ENCODE data around the gene BICC1. TPM values are rescaled to one million over a fixed set of nuclear protein-coding genes. Genes with fewer than 3 reads are reported as not detected.

The BICC1 gene
- total RNA-seq, 1 experiment from 2014 or later = 118 TPM

GRCh38 chr10:58641708-58642107 lies 129.0 kb downstream of the BICC1 start:
- intact Hi-C loops (cut with micrococcal nuclease; ENCODE audit: unreplicated experiment) = loop anchor here (1.0 to 10.0 kb wide), 6 partner anchors 85 to 533 kb away; partner anchors contain the start of gene PHYHIPL
- no peaks in the 10 kb centered on the region for H3K9me3 Mint-ChIP-seq (ENCODE audit: unreplicated experiment)
- H3K36me3 ChIP-seq (ENCODE audit: control insufficient read depth, insufficient read depth, low read length) = no peaks in the 10 kb centered on the region
- H3K4me3 Mint-ChIP-seq (ENCODE audit: unreplicated experiment) = peak overlapping the region; percentile 44
- DNase-seq = no peak
- H3K4me3 ChIP-seq (ENCODE audit: low read depth, low read length) = no peak overlapping the region
- no peaks in the 10 kb centered on the region for H3K27me3 Mint-ChIP-seq (ENCODE audit: insufficient read depth, unreplicated experiment)
- ChIA-PET POLR2A (interaction anchor here (0.6 to 1.2 kb wide), 2 partner anchors 126 to 141 kb away, joined by 6 to 8 read pairs; no protein-coding TSS in a partner anchor), CTCF (interaction anchor here (0.6 to 2.0 kb wide), 8 partner anchors 9 to 227 kb away, joined by 3 to 31 read pairs (median 4); no protein-coding TSS in a partner anchor)
- no TSS peak for BruUV-seq (replicated peaks)
- no peaks in the 10 kb centered on the region; the same call in 1 of the 2 replicates for H3K9me3 ChIP-seq
- TF ChIP-seq, protein P1, sequence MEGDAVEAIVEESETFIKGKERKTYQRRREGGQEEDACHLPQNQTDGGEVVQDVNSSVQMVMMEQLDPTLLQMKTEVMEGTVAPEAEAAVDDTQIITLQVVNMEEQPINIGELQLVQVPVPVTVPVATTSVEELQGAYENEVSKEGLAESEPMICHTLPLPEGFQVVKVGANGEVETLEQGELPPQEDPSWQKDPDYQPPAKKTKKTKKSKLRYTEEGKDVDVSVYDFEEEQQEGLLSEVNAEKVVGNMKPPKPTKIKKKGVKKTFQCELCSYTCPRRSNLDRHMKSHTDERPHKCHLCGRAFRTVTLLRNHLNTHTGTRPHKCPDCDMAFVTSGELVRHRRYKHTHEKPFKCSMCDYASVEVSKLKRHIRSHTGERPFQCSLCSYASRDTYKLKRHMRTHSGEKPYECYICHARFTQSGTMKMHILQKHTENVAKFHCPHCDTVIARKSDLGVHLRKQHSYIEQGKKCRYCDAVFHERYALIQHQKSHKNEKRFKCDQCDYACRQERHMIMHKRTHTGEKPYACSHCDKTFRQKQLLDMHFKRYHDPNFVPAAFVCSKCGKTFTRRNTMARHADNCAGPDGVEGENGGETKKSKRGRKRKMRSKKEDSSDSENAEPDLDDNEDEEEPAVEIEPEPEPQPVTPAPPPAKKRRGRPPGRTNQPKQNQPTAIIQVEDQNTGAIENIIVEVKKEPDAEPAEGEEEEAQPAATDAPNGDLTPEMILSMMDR (IDR thresholded peaks at IDR 0.05; ENCODE audit: insufficient read depth in 1 of 2, low read depth in 1 of 2, low read length in 1 of 2, severe bottlenecking in 1 of 2, unreplicated experiment in 1 of 2) = no peak
- peaks cover 56% of the 10 kb centered on the region for H3K4me1 Mint-ChIP-seq (ENCODE audit: low read depth, unreplicated experiment)
- no peaks in the 10 kb centered on the region for H3K27me3 ChIP-seq (replicated peaks; ENCODE audit: control insufficient read depth, insufficient read depth, low read length)
- H3K36me3 Mint-ChIP-seq (ENCODE audit: insufficient read depth, unreplicated experiment) = peaks cover 32% of the 10 kb centered on the region
- H3K27ac Mint-ChIP-seq (ENCODE audit: unreplicated experiment) = peak overlapping the region; percentile 60
- peaks cover 39% of the 10 kb centered on the region for H3K4me1 ChIP-seq

- peaks cover 54% of the 10 kb centered on the region for H3K4me1 Mint-ChIP-seq (ENCODE audit: low read depth, unreplicated experiment)
- ChIA-PET POLR2A (no interaction called here), CTCF (interaction anchor here (3.3 kb wide), 1 partner anchor 111 kb away, joined by 17 read pairs; no protein-coding TSS in a partner anchor)
- H3K36me3 ChIP-seq (ENCODE audit: control insufficient read depth, insufficient read depth, low read length) = no peaks in the 10 kb centered on the region
- H3K27me3 ChIP-seq (replicated peaks; ENCODE audit: control insufficient read depth, insufficient read depth, low read length) = no peaks in the 10 kb centered on the region
- no TSS peak for BruUV-seq (replicated peaks)
- peaks cover 37% of the 10 kb centered on the region for H3K4me1 ChIP-seq
- no peak for DNase-seq
- peaks cover 30% of the 10 kb centered on the region for H3K36me3 Mint-ChIP-seq (ENCODE audit: insufficient read depth, unreplicated experiment)
- no peaks in the 10 kb centered on the region for H3K27me3 Mint-ChIP-seq (ENCODE audit: insufficient read depth, unreplicated experiment)
- no peaks in the 10 kb centered on the region; the same call in 1 of the 2 replicates for H3K9me3 ChIP-seq
- no peak overlapping the region for H3K27ac Mint-ChIP-seq (ENCODE audit: unreplicated experiment)
- intact Hi-C loops (cut with micrococcal nuclease; ENCODE audit: unreplicated experiment) = loop anchor here (10.0 kb wide), 1 partner anchor 533 kb away; the partner anchor contains the start of gene PHYHIPL
- H3K9me3 Mint-ChIP-seq (ENCODE audit: unreplicated experiment) = no peaks in the 10 kb centered on the region
- no peak overlapping the region for H3K4me3 Mint-ChIP-seq (ENCODE audit: unreplicated experiment)
- TF ChIP-seq, protein P1 (IDR thresholded peaks at IDR 0.05; ENCODE audit: insufficient read depth in 1 of 2, low read depth in 1 of 2, low read length in 1 of 2, severe bottlenecking in 1 of 2, unreplicated experiment in 1 of 2) = no peak
- H3K4me3 ChIP-seq (ENCODE audit: low read depth, low read length) = no peak overlapping the region
These were observed 129.6 kb downstream of the BICC1 start for GRCh38 chr10:58642283-58642682.

DNA sequence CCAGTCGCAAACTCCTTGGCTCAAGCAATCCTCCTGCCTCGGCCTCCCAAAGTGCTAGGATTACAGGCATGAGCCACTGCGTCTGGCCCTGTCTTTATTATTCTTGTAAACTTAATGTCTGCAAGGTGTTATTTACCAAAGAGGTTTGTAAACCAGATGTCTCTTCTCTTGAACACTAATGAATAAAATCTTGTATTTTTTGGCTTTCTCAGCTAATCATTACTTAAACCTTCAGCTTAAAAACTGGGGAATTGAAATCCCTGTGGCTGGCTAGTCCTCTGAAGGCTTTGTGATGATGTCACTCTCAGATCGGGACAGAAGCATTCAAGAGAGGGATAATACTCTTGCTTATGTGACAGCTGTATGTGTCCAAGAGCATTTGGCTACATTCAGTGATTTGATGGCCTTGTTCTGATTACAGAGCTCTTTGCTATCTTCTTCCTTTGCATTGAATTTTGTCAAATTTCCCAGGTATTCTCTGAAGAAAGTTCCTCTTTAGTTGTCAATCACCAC lies 130.3 kb downstream of the BICC1 start:
- H3K4me1 Mint-ChIP-seq (ENCODE audit: low read depth, unreplicated experiment) = peaks cover 48% of the 10 kb centered on the region
- H3K4me3 Mint-ChIP-seq (ENCODE audit: unreplicated experiment) = no peak overlapping the region
- no peak for DNase-seq
- no peaks in the 10 kb centered on the region for H3K27me3 Mint-ChIP-seq (ENCODE audit: insufficient read depth, unreplicated experiment)
- peaks cover 32% of the 10 kb centered on the region for H3K4me1 ChIP-seq
- TF ChIP-seq, protein P1 (IDR thresholded peaks at IDR 0.05; ENCODE audit: insufficient read depth in 1 of 2, low read depth in 1 of 2, low read length in 1 of 2, severe bottlenecking in 1 of 2, unreplicated experiment in 1 of 2) = no peak
- ChIA-PET CTCF (interaction anchor here (1.3 to 3.3 kb wide), 2 partner anchors 112 to 228 kb away, joined by 3 to 17 read pairs; no protein-coding TSS in a partner anchor), POLR2A (no interaction called here)
- no peak overlapping the region for H3K4me3 ChIP-seq (ENCODE audit: low read depth, low read length)
- peak overlapping the region; percentile 21 for H3K27ac Mint-ChIP-seq (ENCODE audit: unreplicated experiment)
- H3K27me3 ChIP-seq (replicated peaks; ENCODE audit: control insufficient read depth, insufficient read depth, low read length) = no peaks in the 10 kb centered on the region
- H3K36me3 ChIP-seq (ENCODE audit: control insufficient read depth, insufficient read depth, low read length) = no peaks in the 10 kb centered on the region
- intact Hi-C loops (cut with micrococcal nuclease; ENCODE audit: unreplicated experiment) = loop anchor here (10.0 kb wide), 1 partner anchor 532 kb away; the partner anchor contains the start of gene PHYHIPL
- H3K9me3 ChIP-seq = no peaks in the 10 kb centered on the region; the same call in 1 of the 2 replicates
- no peaks in the 10 kb centered on the region for H3K9me3 Mint-ChIP-seq (ENCODE audit: unreplicated experiment)
- BruUV-seq (replicated peaks) = no TSS peak
- peaks cover 23% of the 10 kb centered on the region for H3K36me3 Mint-ChIP-seq (ENCODE audit: insufficient read depth, unreplicated experiment)
